H9 (cell line): ENCODE measurements around the gene GARNL3. TPM values are rescaled to one million over a fixed set of nuclear protein-coding genes. Genes with fewer than 3 reads are reported as not detected.

ENCODE experiments used
- DNase-seq: peaks from one replicate; pipeline ENCODE4 v3.0.0-alpha.2; 2017
- H2AFZ ChIP-seq: one replicate; pipeline ENCODE4 v1.6.1; 2013; ENCODE audit warnings: mild to moderate bottlenecking, low read length, control low read depth, moderate library complexity
- H2AK5ac ChIP-seq: 2 replicates; pipeline ENCODE4 v1.6.1; 2013; ENCODE audit warnings: low read length, control low read depth, mixed read lengths; ENCODE audit not compliant: insufficient read length
- H2BK120ac ChIP-seq: one replicate; pipeline ENCODE4 v1.6.1; 2013; ENCODE audit warnings: low read depth, mild to moderate bottlenecking, low read length, control low read depth, inconsistent platforms; ENCODE audit not compliant: poor library complexity, severe bottlenecking
- H2BK12ac ChIP-seq: 2 replicates; pipeline ENCODE4 v1.6.1; 2013; ENCODE audit warnings: low read length, control low read depth, mixed read lengths, low read depth; ENCODE audit not compliant: insufficient read length
- H2BK15ac ChIP-seq: 2 replicates; pipeline ENCODE4 v1.6.1; 2013; ENCODE audit warnings: low read depth, low read length, control low read depth
- H2BK20ac ChIP-seq: one replicate; pipeline ENCODE4 v1.6.1; 2013; ENCODE audit warnings: low read depth, mild to moderate bottlenecking, low read length, control low read depth, inconsistent platforms; ENCODE audit not compliant: poor library complexity, severe bottlenecking
- H2BK5ac ChIP-seq: 2 replicates; pipeline ENCODE4 v1.6.1; 2013; ENCODE audit warnings: low read length, control low read depth, mixed read lengths; ENCODE audit not compliant: insufficient read length
- H3K14ac ChIP-seq: 2 replicates; pipeline ENCODE4 v1.6.1; 2013; ENCODE audit warnings: low read length, control low read depth; ENCODE audit not compliant: insufficient read depth
- H3K18ac ChIP-seq: 2 replicates; pipeline ENCODE4 v1.6.1; 2013; ENCODE audit warnings: low read depth, mild to moderate bottlenecking, mixed read lengths, low read length, control low read depth; ENCODE audit not compliant: insufficient read length
- H3K23ac ChIP-seq: 2 replicates; pipeline ENCODE4 v1.6.1; 2013; ENCODE audit warnings: low read length, control low read depth, mixed read lengths, low read depth; ENCODE audit not compliant: insufficient read length
- H3K23me2 ChIP-seq: 2 replicates; pipeline ENCODE4 v1.6.1; 2013; ENCODE audit warnings: low read depth, mild to moderate bottlenecking, mixed read lengths, low read length, control low read depth; ENCODE audit not compliant: insufficient read length, poor library complexity, severe bottlenecking
- H3K27ac ChIP-seq: 2 replicates; pipeline ENCODE4 v1.5.1; 2013; ENCODE audit warnings: low read length, control low read depth, mixed read lengths, low read depth; ENCODE audit not compliant: insufficient read length
- H3K27me3 ChIP-seq: 2 replicates; pipeline ENCODE4 v1.6.1; 2013; ENCODE audit warnings: low read length, control low read depth, inconsistent platforms; ENCODE audit not compliant: insufficient read depth
- H3K4ac ChIP-seq: 2 replicates; pipeline ENCODE4 v1.6.1; 2013; ENCODE audit warnings: low read depth, mild to moderate bottlenecking, control low read depth, inconsistent platforms, low read length, moderate library complexity
- H3K4me1 ChIP-seq: 2 replicates; pipeline ENCODE4 v1.6.1; 2013; ENCODE audit warnings: low read length, control low read depth, inconsistent platforms; ENCODE audit not compliant: insufficient read depth
- H3K4me2 ChIP-seq: 2 replicates; pipeline ENCODE4 v1.6.1; 2013; ENCODE audit warnings: low read length, control low read depth, mixed read lengths; ENCODE audit not compliant: insufficient read length, insufficient read depth
- H3K56ac ChIP-seq: 2 replicates; pipeline ENCODE4 v1.6.1; 2013; ENCODE audit warnings: low read depth, mild to moderate bottlenecking, mixed read lengths, low read length, control low read depth; ENCODE audit not compliant: insufficient read length
- H3K79me1 ChIP-seq: 2 replicates; pipeline ENCODE4 v1.6.1; 2013; ENCODE audit warnings: low read depth, mild to moderate bottlenecking, moderate library complexity, low read length, control low read depth, inconsistent platforms; ENCODE audit not compliant: insufficient read depth, poor library complexity, severe bottlenecking
- H3K79me2 ChIP-seq: 2 replicates; pipeline ENCODE4 v1.6.1; 2013; ENCODE audit warnings: low read length, control low read depth, inconsistent platforms; ENCODE audit not compliant: insufficient read depth
- H3K9ac ChIP-seq: 2 replicates; pipeline ENCODE4 v1.6.1; 2013; ENCODE audit warnings: low read length, control low read depth, mixed read lengths; ENCODE audit not compliant: insufficient read length; ENCODE audit errors: extremely low read depth
- H3K9me3 ChIP-seq: one replicate; pipeline ENCODE4 v1.6.1; 2013; ENCODE audit warnings: low read depth, low read length, inconsistent platforms; ENCODE audit not compliant: control insufficient read depth
- H3T11ph ChIP-seq: one replicate; pipeline ENCODE4 v1.6.1; 2013; ENCODE audit warnings: mild to moderate bottlenecking, low read length, control low read depth, inconsistent platforms
- H4K20me1 ChIP-seq: one replicate; pipeline ENCODE4 v1.6.1; 2013; ENCODE audit not compliant: control insufficient read depth, insufficient read length, insufficient read depth
- H4K5ac ChIP-seq: 2 replicates; pipeline ENCODE4 v1.6.1; 2013; ENCODE audit warnings: low read depth, mild to moderate bottlenecking, mixed read lengths, low read length, control low read depth; ENCODE audit not compliant: insufficient read length
- H4K8ac ChIP-seq: replicated peaks from 2 replicates; pipeline ENCODE4 v1.6.1; 2013; ENCODE audit warnings: low read length, control low read depth, mixed read lengths, low read depth; ENCODE audit not compliant: insufficient read length
- H4K91ac ChIP-seq: 2 replicates; pipeline ENCODE4 v1.6.1; 2013; ENCODE audit warnings: low read depth, mild to moderate bottlenecking, moderate library complexity, mixed read lengths, low read length, control low read depth; ENCODE audit not compliant: insufficient read length
- H3K27ac Mint-ChIP-seq, 3 experiments: 2 replicates in 2 of 3; 3 replicates in 1 of 3; pipeline ENCODE4 v1.8.0; 2020 to 2021; ENCODE audit warnings: mixed read lengths in 3 of 3, mild to moderate bottlenecking in 1 of 3, moderate library complexity in 1 of 3
- H3K27me3 Mint-ChIP-seq: 2 replicates; pipeline ENCODE4 v1.8.0; 2021; ENCODE audit warnings: low read depth, mild to moderate bottlenecking, moderate library complexity, mixed read lengths
- H3K36me3 Mint-ChIP-seq, 3 experiments: 2 replicates in 2 of 3; 3 replicates in 1 of 3; pipeline ENCODE4 v1.8.0; 2020 to 2021; ENCODE audit warnings: low read depth in 3 of 3, mixed read lengths in 3 of 3; ENCODE audit not compliant: insufficient read depth in 1 of 3
- H3K4me1 Mint-ChIP-seq, 2 experiments: 2 replicates each; pipeline ENCODE4 v1.8.0; 2020; ENCODE audit warnings: mixed read lengths in 2 of 2
- H3K4me3 Mint-ChIP-seq, 2 experiments: 2 replicates in 1 of 2; 3 replicates in 1 of 2; pipeline ENCODE4 v1.8.0; 2020 to 2021; ENCODE audit warnings: mild to moderate bottlenecking in 2 of 2, mixed read lengths in 2 of 2, moderate library complexity in 1 of 2
- H3K9me3 Mint-ChIP-seq, 2 experiments: 2 replicates in 1 of 2; 3 replicates in 1 of 2; pipeline ENCODE4 v1.8.0; 2020; ENCODE audit warnings: mild to moderate bottlenecking in 2 of 2, mixed read lengths in 2 of 2, moderate library complexity in 1 of 2
- WGBS: extraction: QIAGEN DNeasy Blood & Tissue Kit; methylation state at CpG from one replicate; pipeline ENCODE4 v1.1.7; 2013; ENCODE audit warnings: missing lambda C conversion rate, low lambda C conversion rate, mixed read lengths; ENCODE audit not compliant: insufficient read length; ENCODE audit errors: extremely low coverage; 5-methylcytosine and 5-hydroxymethylcytosine counted together
- total RNA-seq: library from RNA; stranded (reverse); gene quantifications from 2 replicates; pipeline ENCODE4 v1.2.1, GENCODE V29; 2021
- TF ChIP-seq, protein P1 (sequence below): fragments of 200-600 bp; sonication (generic); conservative IDR thresholded peaks from 3 replicates; pipeline ENCODE4 v1.8.0; 2021; ENCODE audit warnings: antibody characterized with exemption, mild to moderate bottlenecking

Gene GARNL3
- total RNA-seq, 1 experiment from 2014 or later: 8.7 TPM

DNA sequence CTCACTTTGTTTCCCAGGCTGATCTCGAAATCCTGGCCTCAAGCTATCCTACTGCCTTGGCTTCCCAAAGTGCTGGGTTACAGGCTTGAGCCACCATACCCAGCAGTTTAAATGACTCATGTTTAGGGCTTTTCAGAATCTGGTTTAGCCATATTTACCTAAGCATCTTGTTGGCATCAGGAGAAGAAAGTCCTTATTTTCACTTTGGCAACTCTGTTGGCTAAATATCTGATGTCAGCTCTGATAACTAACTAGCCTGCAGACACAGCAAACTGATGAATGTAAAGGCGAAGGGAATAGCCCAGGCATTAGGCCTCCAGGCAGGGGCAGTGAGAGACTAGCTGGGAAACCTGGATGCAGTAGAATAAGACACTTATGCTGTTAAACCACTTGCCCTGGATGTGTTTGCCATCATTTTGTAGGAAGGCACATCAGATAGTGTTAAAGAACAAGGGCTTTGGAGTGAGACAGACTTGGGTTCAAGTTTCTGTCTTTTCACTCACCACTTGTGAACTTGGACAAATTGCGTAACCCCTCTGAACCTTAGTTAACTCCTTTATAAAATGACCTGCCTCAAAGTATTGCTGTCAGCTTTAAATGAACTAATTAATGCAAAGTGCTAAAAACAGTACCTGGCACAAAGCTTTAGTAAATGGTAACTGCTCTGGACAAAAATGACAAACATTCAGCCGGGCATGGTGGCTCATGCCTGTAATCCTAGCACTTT is 34.7 kb upstream of the GARNL3 start:
- no peak overlapping the region for H4K8ac ChIP-seq
- H3K56ac ChIP-seq: no peak overlapping the region
- H3K4me3 Mint-ChIP-seq: no peak overlapping the region
- peaks cover 0 to 4% (median 0%) of the 10 kb centered on the region in 3 experiments; a peak in 2 of 7 replicates for H3K36me3 Mint-ChIP-seq
- TF ChIP-seq, protein P1, sequence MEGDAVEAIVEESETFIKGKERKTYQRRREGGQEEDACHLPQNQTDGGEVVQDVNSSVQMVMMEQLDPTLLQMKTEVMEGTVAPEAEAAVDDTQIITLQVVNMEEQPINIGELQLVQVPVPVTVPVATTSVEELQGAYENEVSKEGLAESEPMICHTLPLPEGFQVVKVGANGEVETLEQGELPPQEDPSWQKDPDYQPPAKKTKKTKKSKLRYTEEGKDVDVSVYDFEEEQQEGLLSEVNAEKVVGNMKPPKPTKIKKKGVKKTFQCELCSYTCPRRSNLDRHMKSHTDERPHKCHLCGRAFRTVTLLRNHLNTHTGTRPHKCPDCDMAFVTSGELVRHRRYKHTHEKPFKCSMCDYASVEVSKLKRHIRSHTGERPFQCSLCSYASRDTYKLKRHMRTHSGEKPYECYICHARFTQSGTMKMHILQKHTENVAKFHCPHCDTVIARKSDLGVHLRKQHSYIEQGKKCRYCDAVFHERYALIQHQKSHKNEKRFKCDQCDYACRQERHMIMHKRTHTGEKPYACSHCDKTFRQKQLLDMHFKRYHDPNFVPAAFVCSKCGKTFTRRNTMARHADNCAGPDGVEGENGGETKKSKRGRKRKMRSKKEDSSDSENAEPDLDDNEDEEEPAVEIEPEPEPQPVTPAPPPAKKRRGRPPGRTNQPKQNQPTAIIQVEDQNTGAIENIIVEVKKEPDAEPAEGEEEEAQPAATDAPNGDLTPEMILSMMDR: no peak
- peaks cover 18% of the 10 kb centered on the region for H3K27me3 Mint-ChIP-seq
- no peaks in the 10 kb centered on the region for H3K9me3 ChIP-seq
- no peak overlapping the region for H3K23ac ChIP-seq
- H3K79me2 ChIP-seq: no peaks in the 10 kb centered on the region
- H3K79me1 ChIP-seq: no peaks in the 10 kb centered on the region
- no peak overlapping the region for H3K27ac ChIP-seq
- no peak overlapping the region for H3K4me2 ChIP-seq
- no peaks in the 10 kb centered on the region for H4K20me1 ChIP-seq
- peaks cover 6 to 9% of the 10 kb centered on the region in 2 experiments for H3K4me1 Mint-ChIP-seq
- H2BK5ac ChIP-seq: no peak overlapping the region
- H2AK5ac ChIP-seq: no peak overlapping the region
- H3K23me2 ChIP-seq: peaks cover 4% of the 10 kb centered on the region
- H3K27me3 ChIP-seq: no peaks in the 10 kb centered on the region; the same call in 1 of the 2 replicates
- H3K18ac ChIP-seq: no peak overlapping the region
- no peaks in the 10 kb centered on the region; a peak in 1 of 5 replicates for H3K9me3 Mint-ChIP-seq
- no peak overlapping the region for H2BK15ac ChIP-seq
- H3K4me1 ChIP-seq: no peaks in the 10 kb centered on the region
- no peak overlapping the region for H2BK120ac ChIP-seq
- no peak overlapping the region for H2AFZ ChIP-seq
- no peak for DNase-seq
- no peak overlapping the region for H3K14ac ChIP-seq
- no CpG with 5 or more reads among the region's 4 CpGs for WGBS
- no peak overlapping the region for H2BK20ac ChIP-seq
- H3K27ac Mint-ChIP-seq: peak overlapping the region in 2 of 3 experiments; percentile 29 to 36; a peak in 1 of 7 replicates
- H4K91ac ChIP-seq: no peak overlapping the region
- H2BK12ac ChIP-seq: no peak overlapping the region
- H4K5ac ChIP-seq: no peak overlapping the region
- H3K4ac ChIP-seq: no peak overlapping the region
- H3T11ph ChIP-seq: no peak overlapping the region
- H3K9ac ChIP-seq: no peak overlapping the region
